Fibroblast of upper back skin (primary cell): ENCODE data around the gene PSPH.

Source experiments
- DNase-seq: peaks from one replicate; pipeline ENCODE4 v3.0.0-alpha.2; 2013

Gene PSPH

GRCh38 chr7:55996856-55997500 is 54.3 kb downstream of the PSPH start:
- DNase-seq: no peak

- DNase-seq: no peak
Observed at GRCh38 chr7:55992346-55992745, 58.9 kb downstream of the PSPH start.

- peak; percentile 9 for DNase-seq
Observed at GRCh38 chr7:55983537-55983936, 67.7 kb downstream of the PSPH start.

GRCh38 chr7:55980266-55980665 is 71.0 kb downstream of the PSPH start:
- no peak for DNase-seq

GRCh38 chr7:55977831-55978230 is 73.4 kb downstream of the PSPH start:
- DNase-seq: peak; percentile 84

GRCh38 chr7:55975988-55976633 is 75.1 kb downstream of the PSPH start:
- DNase-seq: peak; percentile 28

- DNase-seq: no peak
Observed at GRCh38 chr7:55973747-55974250, 77.4 kb downstream of the PSPH start.

GRCh38 chr7:55970978-55971377 is 80.3 kb downstream of the PSPH start:
- DNase-seq: no peak

- DNase-seq: no peak
Observed at GRCh38 chr7:55970561-55970960, 80.7 kb downstream of the PSPH start.

GRCh38 chr7:55969391-55969790 is 81.9 kb downstream of the PSPH start:
- DNase-seq: no peak

- DNase-seq: peak; percentile 21
Observed at GRCh38 chr7:55966851-55967250, 84.4 kb downstream of the PSPH start.

- DNase-seq: peak; percentile 85
Observed at GRCh38 chr7:55965805-55966421, 85.3 kb downstream of the PSPH start.

GRCh38 chr7:55965100-55965470 is 86.2 kb downstream of the PSPH start:
- DNase-seq: peak; percentile 17

GRCh38 chr7:55964261-55965099 is 86.8 kb downstream of the PSPH start, which contains the start of gene NIPSNAP2:
Gene NIPSNAP2, plus strand, starts transcription at chr7:55964585. Its CDS starts 25 bp downstream, at chr7:55964610.
- peak; percentile 49 for DNase-seq

GRCh38 chr7:55963584-55964168 is 87.6 kb downstream of the PSPH start:
- no peak for DNase-seq

GRCh38 chr7:55962014-55962413 is 89.2 kb downstream of the PSPH start:
- peak; percentile 25 for DNase-seq
